HG02870 (cell line): ENCODE measurements around the gene MRPL48.

Source experiments
- ATAC-seq: cut with Tn5 transposase; IDR thresholded peaks from one replicate; pipeline ENCODE4 v1.9.1; 2021; ENCODE audit warnings: mild to moderate bottlenecking, moderate library complexity; ENCODE audit not compliant: unreplicated experiment

MRPL48 gene

GRCh38 chr11:73888244-73888643, 100.6 kb downstream of the MRPL48 start:
- no peak for ATAC-seq

- no peak for ATAC-seq
Observed at GRCh38 chr11:73889019-73889418, 101.3 kb downstream of the MRPL48 start.

- ATAC-seq, result no peak
Observed at GRCh38 chr11:73889536-73889935, 101.9 kb downstream of the MRPL48 start.

GRCh38 chr11:73893041-73893440, 105.4 kb downstream of the MRPL48 start:
- ATAC-seq, result no peak

- no peak for ATAC-seq
Observed at GRCh38 chr11:73894725-73895335, 107.2 kb downstream of the MRPL48 start.

GRCh38 chr11:73902303-73902702, 114.6 kb downstream of the MRPL48 start:
- ATAC-seq, result no peak

GRCh38 chr11:73907191-73907590, 119.5 kb downstream of the MRPL48 start:
- no peak for ATAC-seq

GRCh38 chr11:73912026-73912425, 124.4 kb downstream of the MRPL48 start:
- no peak for ATAC-seq

- no peak for ATAC-seq
Observed at GRCh38 chr11:73913472-73913871, 125.8 kb downstream of the MRPL48 start.

GRCh38 chr11:73914284-73914683, 126.6 kb downstream of the MRPL48 start:
- no peak for ATAC-seq
